BJ (cell line): ENCODE measurements around the gene NCF2. TPM values are rescaled to one million over a fixed set of nuclear protein-coding genes. Genes with fewer than 3 reads are reported as not detected.

Experiments
- CTCF ChIA-PET: fragments of 350-600 bp; formaldehyde crosslinking; extraction: SDS; loops from one replicate; lab custom pipeline; 2021; ENCODE audit warnings: antibody characterized with exemption, inconsistent platforms; lab: Yijun Ruan, JAX
- POLR2A ChIA-PET: fragments of 300-600 bp; sonication (Branson Sonifier 250); formaldehyde crosslinking; extraction: SDS; loops from one replicate; lab custom pipeline; 2021; ENCODE audit warnings: antibody characterized with exemption; lab: Charles Lee
- DNase-seq: peaks from one replicate; pipeline ENCODE4 v3.0.0-alpha.2; 2011; ENCODE audit warnings: low read depth
- H3K27me3 ChIP-seq: 2 replicates; pipeline ENCODE4 v1.6.0; 2011; ENCODE audit warnings: low read length; ENCODE audit not compliant: control insufficient read depth, insufficient read depth
- H3K36me3 ChIP-seq: 2 replicates; pipeline ENCODE4 v1.5.1; 2011; ENCODE audit warnings: low read length; ENCODE audit not compliant: control insufficient read depth, insufficient read depth
- H3K4me3 ChIP-seq: 2 replicates; pipeline ENCODE4 v1.5.1; 2011; ENCODE audit warnings: low read depth, mild to moderate bottlenecking, control low read depth, low read length
- CTCF ChIP-seq: IDR thresholded peaks from 2 replicates; pipeline ENCODE4 v1.5.1; 2011; ENCODE audit warnings: low read depth, mild to moderate bottlenecking, control low read depth, inconsistent platforms, low read length, moderate library complexity; ENCODE audit not compliant: insufficient read depth
- polyA plus RNA-seq: library from polyadenylated mRNA; depleted of rRNA; stranded (reverse); fragments of >200 nt; gene quantifications from 2 replicates; pipeline ENCODE4 v1.2.3, GENCODE V29; 2011

NCF2 gene
- polyA plus RNA-seq, 1 experiment = 2.0 TPM

GRCh38 chr1:183593356-183593755, 3.1 kb upstream of the NCF2 start:
- ChIA-PET POLR2A (no interaction called here), CTCF (interaction anchor here (0.8 to 1.7 kb wide), 2 partner anchors 11 to 15 kb away, joined by 3 to 4 read pairs; no protein-coding TSS in a partner anchor)
- DNase-seq = no peak
- Histone ChIP-seq H3K27me3 (no peaks in the 10 kb centered on the region; the same call in 1 of the 2 replicates), H3K4me3 (no peak overlapping the region), H3K36me3 (no peaks in the 10 kb centered on the region)
- no peak for TF ChIP-seq CTCF

- DNase-seq = no peak
- no peak for TF ChIP-seq CTCF
- no peaks in the 10 kb centered on the region for H3K36me3 ChIP-seq
- ChIA-PET CTCF (no interaction called here), POLR2A (no interaction called here)
- no peaks in the 10 kb centered on the region; the same call in 1 of the 2 replicates for H3K27me3 ChIP-seq
- no peak overlapping the region for H3K4me3 ChIP-seq
Measured at GRCh38 chr1:183592733-183593132, 2.5 kb upstream of the NCF2 start.

GRCh38 chr1:183589874-183590243, 400 bp downstream of the NCF2 start:
- CTCF ChIA-PET = no interaction called here
- no peaks in the 10 kb centered on the region; the same call in 1 of the 2 replicates for H3K27me3 ChIP-seq
- no peak overlapping the region for H3K4me3 ChIP-seq
- no peak for DNase-seq
- no peaks in the 10 kb centered on the region for H3K36me3 ChIP-seq
- POLR2A ChIA-PET = no interaction called here
- TF ChIP-seq CTCF = no peak

GRCh38 chr1:183589384-183589783, 875 bp downstream of the NCF2 start:
- no peaks in the 10 kb centered on the region; the same call in 1 of the 2 replicates for H3K27me3 ChIP-seq
- no peaks in the 10 kb centered on the region for H3K36me3 ChIP-seq
- no peak overlapping the region for H3K4me3 ChIP-seq
- CTCF ChIA-PET = interaction anchor here (1.2 kb wide), 1 partner anchor 10 kb away, joined by 5 read pairs; no protein-coding TSS in a partner anchor
- POLR2A ChIA-PET = no interaction called here
- DNase-seq = no peak
- TF ChIP-seq CTCF = no peak

GRCh38 chr1:183588827-183589226, 1.4 kb downstream of the NCF2 start:
- POLR2A ChIA-PET = no interaction called here
- CTCF ChIA-PET = interaction anchor here (1.2 kb wide), 1 partner anchor 9 kb away, joined by 5 read pairs; no protein-coding TSS in a partner anchor
- no peaks in the 10 kb centered on the region for H3K36me3 ChIP-seq
- H3K27me3 ChIP-seq = no peaks in the 10 kb centered on the region
- no peak for DNase-seq
- no peak overlapping the region for H3K4me3 ChIP-seq
- TF ChIP-seq CTCF = no peak
